Frontal cortex (tissue), 4 donors: ENCODE results near the gene SLC6A13. TPM values are rescaled to one million over a fixed set of nuclear protein-coding genes. Genes with fewer than 3 reads are reported as not detected.

Experiments
- DNase-seq, 2 donors: peaks; one replicate each; pipeline ENCODE4 v3.0.0; 2012; ENCODE audit warnings: low spot score in 2 of 2
- FAIRE-seq: peaks from 2 replicates; lab custom pipeline; 2012; peaks lifted over from hg19 to GRCh38; lab: Jason Lieb, UNC
- total RNA-seq: library from RNA; depleted of rRNA; stranded (reverse); fragments of >200 nt; gene quantifications from one replicate; pipeline ENCODE4 v1.2.3, GENCODE V29; 2014
- donor health status: control.
- donor health status: control.
- donor health status: control.

SLC6A13 gene
- total RNA-seq, 1 donor from 2014 or later: 12.2 TPM

GRCh38 chr12:186006-186625 is 76.5 kb downstream of the SLC6A13 start:
- FAIRE-seq (no peak), DNase-seq (no peak)

- FAIRE-seq: no peak
- DNase-seq: no peak
Measured at GRCh38 chr12:185576-185955, 77.1 kb downstream of the SLC6A13 start.

- DNase-seq (no peak), FAIRE-seq (no peak)
Measured at GRCh38 chr12:184811-185575, 77.6 kb downstream of the SLC6A13 start.

- FAIRE-seq: no peak
- DNase-seq: no peak
Measured at GRCh38 chr12:182381-182892, 80.2 kb downstream of the SLC6A13 start.

GRCh38 chr12:181921-182320 is 80.7 kb downstream of the SLC6A13 start:
- FAIRE-seq (no peak), DNase-seq (no peak)

GRCh38 chr12:180445-180844 is 82.2 kb downstream of the SLC6A13 start:
- no peak for FAIRE-seq
- peak in 1 of 2 donors; percentile 57 for DNase-seq

GRCh38 chr12:179885-180284 is 82.8 kb downstream of the SLC6A13 start:
- DNase-seq (no peak), FAIRE-seq (no peak)

GRCh38 chr12:179131-179884 is 83.3 kb downstream of the SLC6A13 start:
- FAIRE-seq (no peak), DNase-seq (no peak)

- DNase-seq (no peak), FAIRE-seq (no peak)
Measured at GRCh38 chr12:178829-179109, 83.9 kb downstream of the SLC6A13 start.

GRCh38 chr12:177980-178828 is 84.4 kb downstream of the SLC6A13 start:
- DNase-seq (no peak), FAIRE-seq (no peak)

- FAIRE-seq (no peak), DNase-seq (no peak)
Measured at GRCh38 chr12:177336-177979, 85.2 kb downstream of the SLC6A13 start.

- peak in 1 of 2 donors; percentile 70 for DNase-seq
- no peak for FAIRE-seq
Measured at GRCh38 chr12:176321-177181, 86.1 kb downstream of the SLC6A13 start.

- FAIRE-seq: no peak
- DNase-seq: no peak
Measured at GRCh38 chr12:175759-176158, 86.9 kb downstream of the SLC6A13 start.

GRCh38 chr12:175250-175649 is 87.4 kb downstream of the SLC6A13 start:
- DNase-seq: peak in 1 of 2 donors; percentile 58
- no peak for FAIRE-seq

- FAIRE-seq (no peak), DNase-seq (no peak)
Measured at GRCh38 chr12:174596-174995, 88.0 kb downstream of the SLC6A13 start.

GRCh38 chr12:174124-174523 is 88.5 kb downstream of the SLC6A13 start:
- no peak for FAIRE-seq
- no peak for DNase-seq

- FAIRE-seq (no peak), DNase-seq (no peak)
Measured at GRCh38 chr12:172732-173161, 89.9 kb downstream of the SLC6A13 start.
